H1 (cell line): ENCODE results near the gene DDX47. TPM values are rescaled to one million over a fixed set of nuclear protein-coding genes. Genes with fewer than 3 reads are reported as not detected.

Experiments used
- CTCF ChIA-PET: fragments of 300-600 bp; sonication (Branson Sonifier 250); formaldehyde crosslinking; loops from one replicate; lab custom pipeline; 2021; ENCODE audit not compliant: partially characterized antibody; lab: Charles Lee
- POLR2A ChIA-PET: fragments of 300-600 bp; sonication (Branson Sonifier 250); formaldehyde crosslinking; loops from one replicate; lab custom pipeline; 2021; ENCODE audit warnings: inconsistent platforms; ENCODE audit not compliant: partially characterized antibody; lab: Charles Lee
- DNase-seq, 2 experiments: peaks; one replicate each; pipeline versions ENCODE4 v3.0.0 to v3.0.0-alpha.2; 2010 to 2022; ENCODE audit warnings: low spot score in 2 of 2, low read depth in 1 of 2, mixed read lengths in 1 of 2
- FAIRE-seq: peaks from 2 replicates; lab custom pipeline; 2011; peaks lifted over from hg19 to GRCh38; lab: Jason Lieb, UNC
- H2AFZ ChIP-seq: 2 replicates; pipeline ENCODE4 v1.8.1; 2012; ENCODE audit warnings: low read length, inconsistent platforms
- H2AK5ac ChIP-seq: 2 replicates; pipeline ENCODE4 v1.6.1; 2013; ENCODE audit warnings: low read depth, low read length
- H2BK120ac ChIP-seq: replicated peaks from 2 replicates; pipeline ENCODE3; 2013; ENCODE audit warnings: low read depth, low read length, inconsistent platforms
- H2BK12ac ChIP-seq: 2 replicates; pipeline ENCODE4 v1.6.1; 2013; ENCODE audit warnings: low read depth, low read length
- H2BK15ac ChIP-seq: 2 replicates; pipeline ENCODE4 v1.6.1; 2013; ENCODE audit warnings: low read length
- H2BK20ac ChIP-seq: 2 replicates; pipeline ENCODE4 v1.6.1; 2013; ENCODE audit warnings: low read length
- H2BK5ac ChIP-seq: 2 replicates; pipeline ENCODE4 v1.6.1; 2013; ENCODE audit warnings: low read depth, low read length
- H3K14ac ChIP-seq: 2 replicates; pipeline ENCODE4 v1.6.1; 2013; ENCODE audit warnings: inconsistent platforms; ENCODE audit not compliant: insufficient read length
- H3K18ac ChIP-seq: 2 replicates; pipeline ENCODE4 v1.6.1; 2013; ENCODE audit warnings: low read length; ENCODE audit errors: extremely low read depth
- H3K23ac ChIP-seq: 2 replicates; pipeline ENCODE4 v1.6.1; 2013; ENCODE audit warnings: inconsistent platforms; ENCODE audit not compliant: insufficient read length
- H3K23me2 ChIP-seq: 2 replicates; pipeline ENCODE4 v1.6.1; 2013; ENCODE audit warnings: low read depth, low read length
- H3K27ac ChIP-seq: 2 replicates; pipeline ENCODE4 v1.6.1; 2011; ENCODE audit warnings: low read depth, low read length, inconsistent platforms
- H3K27me3 ChIP-seq, 4 experiments: replicated peaks in 1 of 4; 1 replicate in 1 of 4; 2 replicates in 3 of 4; pipeline versions ENCODE4 v1.6.1 to v1.8.1; 2011 to 2013; ENCODE audit warnings: low read length in 3 of 4, mild to moderate bottlenecking in 3 of 4, inconsistent platforms in 2 of 4, mixed read lengths in 2 of 4, moderate library complexity in 1 of 4; ENCODE audit not compliant: control insufficient read depth in 3 of 4, insufficient read depth in 3 of 4; ENCODE audit errors: extremely low read depth in 1 of 4
- H3K36me3 ChIP-seq, 4 experiments: 2 replicates each; pipeline versions ENCODE4 v1.6.1 to v1.8.1; 2011 to 2013; ENCODE audit warnings: mild to moderate bottlenecking in 4 of 4, low read length in 3 of 4, moderate library complexity in 2 of 4, control low read depth in 1 of 4, inconsistent platforms in 1 of 4; ENCODE audit not compliant: insufficient read depth in 4 of 4, control insufficient read depth in 2 of 4
- H3K4ac ChIP-seq: replicated peaks from 2 replicates; pipeline ENCODE3; 2013; ENCODE audit warnings: low read length, low read depth, mixed read lengths, inconsistent platforms; ENCODE audit not compliant: insufficient read length
- H3K4me1 ChIP-seq, 4 experiments: replicated peaks in 1 of 4; 1 replicate in 1 of 4; 2 replicates in 3 of 4; pipeline versions ENCODE4 v1.6.1 to v1.8.1; 2011 to 2013; ENCODE audit warnings: low read length in 3 of 4, inconsistent platforms in 2 of 4, mixed read lengths in 1 of 4; ENCODE audit not compliant: insufficient read depth in 4 of 4, control insufficient read depth in 3 of 4
- H3K4me2 ChIP-seq, 2 experiments: 2 replicates each; pipeline versions ENCODE4 v1.6.1 to v1.8.1; 2011 to 2013; ENCODE audit warnings: low read depth in 2 of 2, low read length in 2 of 2, control low read depth in 1 of 2, inconsistent platforms in 1 of 2, mild to moderate bottlenecking in 1 of 2; ENCODE audit not compliant: insufficient read depth in 1 of 2
- H3K4me3 ChIP-seq, 4 experiments: fragments of 200-600, 300-600 bp in 1 of 4; sonication (generic), shearing (Covaris generic), sonication (Bioruptor Twin) in 1 of 4; 2 replicates each; pipeline versions ENCODE4 v1.5.1 to v1.8.1; 2011 to 2016; ENCODE audit warnings: low read length in 4 of 4, low read depth in 3 of 4, control low read depth in 2 of 4, inconsistent platforms in 2 of 4, mild to moderate bottlenecking in 2 of 4, mixed read lengths in 1 of 4, moderate library complexity in 1 of 4; ENCODE audit not compliant: insufficient read depth in 2 of 4; ENCODE audit errors: extremely low read depth in 1 of 4
- H3K56ac ChIP-seq: replicated peaks from 2 replicates; pipeline ENCODE3; 2013; ENCODE audit warnings: low read depth, mild to moderate bottlenecking, mixed read lengths, low read length, inconsistent platforms; ENCODE audit not compliant: insufficient read length
- H3K79me1 ChIP-seq: 2 replicates; pipeline ENCODE4 v1.6.1; 2013; ENCODE audit warnings: low read depth, low read length, control low read depth
- H3K79me2 ChIP-seq, 2 experiments: 2 replicates each; pipeline versions ENCODE4 v1.6.1 to v1.8.1; 2012 to 2013; ENCODE audit warnings: low read length in 2 of 2, mild to moderate bottlenecking in 2 of 2, inconsistent platforms in 1 of 2; ENCODE audit not compliant: insufficient read depth in 2 of 2, control insufficient read depth in 1 of 2
- H3K9ac ChIP-seq, 4 experiments: replicated peaks in 1 of 4; 1 replicate in 1 of 4; 2 replicates in 3 of 4; pipeline versions ENCODE4 v1.6.1 to v1.8.1; 2011 to 2013; ENCODE audit warnings: low read depth in 3 of 4, low read length in 3 of 4, control low read depth in 2 of 4, mild to moderate bottlenecking in 2 of 4, moderate library complexity in 2 of 4, inconsistent platforms in 1 of 4; ENCODE audit errors: extremely low read depth in 1 of 4
- H3K9me3 ChIP-seq, 2 experiments: 2 replicates each; pipeline versions ENCODE4 v1.6.1 to v1.8.1; 2012 to 2013; ENCODE audit warnings: mild to moderate bottlenecking in 2 of 2, moderate library complexity in 2 of 2, control low read depth in 1 of 2, inconsistent platforms in 1 of 2, low read depth in 1 of 2, low read length in 1 of 2, mixed read lengths in 1 of 2; ENCODE audit not compliant: insufficient read depth in 2 of 2
- H4K20me1 ChIP-seq, 2 experiments: replicated peaks in 1 of 2; 2 replicates each; pipeline versions ENCODE3 to v1.8.1; 2011 to 2013; ENCODE audit warnings: inconsistent platforms in 2 of 2, low read length in 2 of 2, mild to moderate bottlenecking in 1 of 2; ENCODE audit not compliant: insufficient read depth in 2 of 2, control insufficient read depth in 1 of 2
- H4K5ac ChIP-seq: 2 replicates; pipeline ENCODE4 v1.6.1; 2013; ENCODE audit warnings: low read length, low read depth, mixed read lengths, inconsistent platforms; ENCODE audit not compliant: insufficient read length
- H4K8ac ChIP-seq: 2 replicates; pipeline ENCODE4 v1.8.0; 2013; ENCODE audit warnings: mild to moderate bottlenecking, moderate library complexity, low read length, inconsistent platforms; ENCODE audit not compliant: insufficient read depth; ENCODE audit errors: extremely low read depth
- H4K91ac ChIP-seq: replicated peaks from 2 replicates; pipeline ENCODE3; 2013; ENCODE audit warnings: low read length, mixed read lengths, inconsistent platforms; ENCODE audit not compliant: insufficient read length
- POLR2AphosphoS5 ChIP-seq: IDR thresholded peaks from 2 replicates; pipeline ENCODE4 v1.6.1; 2011; ENCODE audit warnings: low read depth, low read length
- POU5F1 ChIP-seq: IDR thresholded peaks from 2 replicates; pipeline ENCODE4 v1.6.1; 2011; ENCODE audit warnings: low read depth, mild to moderate bottlenecking, low read length, moderate library complexity
- RXRA ChIP-seq: IDR thresholded peaks from 2 replicates; pipeline ENCODE4 v1.6.1; 2011; ENCODE audit warnings: low read depth, mild to moderate bottlenecking, low read length, moderate library complexity; ENCODE audit not compliant: insufficient read depth
- WGBS, 2 experiments: shearing (Covaris generic) in 1 of 2; methylation state at CpG; one replicate each; pipeline versions ENCODE4 v1.1.6 to v1.1.7; 2013 to 2015; ENCODE audit warnings: low lambda C conversion rate in 2 of 2, mixed read lengths in 2 of 2, inconsistent platforms in 1 of 2, low coverage in 1 of 2, missing lambda C conversion rate in 1 of 2; ENCODE audit not compliant: insufficient replicate concordance in 2 of 2, insufficient coverage in 1 of 2, insufficient read length in 1 of 2; ENCODE audit errors: extremely low coverage in 1 of 2, missing lambda C conversion rate in 1 of 2; 5-methylcytosine and 5-hydroxymethylcytosine counted together
- polyA plus RNA-seq, 7 experiments: library from polyadenylated mRNA; depleted of rRNA in 3 of 7; stranded (reverse) in 5 of 7; unstranded in 2 of 7; fragments of >200 nt in 5 of 7; fragments of 200-250 nt in 2 of 7; gene quantifications; 1 replicate in 5 of 7; 2 replicates in 1 of 7; 4 replicates in 1 of 7; pipeline versions ENCODE4 v1.2.1 to v1.2.3, GENCODE V29; 2011 to 2013; ENCODE audit warnings: missing spikeins in 2 of 7, mixed read lengths in 2 of 7
- total RNA-seq: library from RNA; stranded (reverse); fragmentation: NEBNext Ultra II Directional; extraction: Animal tissue kit (Norgen Biotek cat#: 25700); gene quantifications from 2 replicates; pipeline ENCODE4 v1.2.1, GENCODE V29; 2021

Gene DDX47
- total and polyA plus RNA-seq, 2 of the 8 experiments (the other 6 are each of a cell fraction or from before 2014, with no cell fraction given) = 54.4 to 74.2 TPM

GRCh38 chr12:12812174-12812573, 972 bp upstream of the DDX47 start:
- Histone ChIP-seq H3K27me3 (no peaks in the 10 kb centered on the region), H2BK12ac (no peak overlapping the region), H2AK5ac (no peak overlapping the region), H3K9me3 (no peaks in the 10 kb centered on the region), H4K20me1 (peaks cover 0 to 3% of the 10 kb centered on the region in 2 experiments), H4K5ac (no peak overlapping the region), H2BK20ac (no peak overlapping the region), H3K27ac (no peak overlapping the region), H2AFZ (no peak overlapping the region), H4K8ac (no peak overlapping the region), H3K79me2 (peaks cover 6 to 39% of the 10 kb centered on the region in 2 experiments; a peak in 3 of 4 replicates), H3K23ac (no peak overlapping the region), H3K18ac (no peak overlapping the region), H3K79me1 (no peaks in the 10 kb centered on the region; the same call in 1 of the 2 replicates), H2BK5ac (no peak overlapping the region), H3K23me2 (no peaks in the 10 kb centered on the region; the same call in 1 of the 2 replicates), H3K56ac (no peak overlapping the region), H3K4ac (no peak overlapping the region), H3K9ac (no peak overlapping the region), H3K4me2 (no peak overlapping the region; a peak in 1 of 4 replicates), H3K4me1 (no peaks in the 10 kb centered on the region; a peak in 1 of 7 replicates), H3K36me3 (peaks cover 0 to 8% (median 0%) of the 10 kb centered on the region in 4 experiments; a peak in 2 of 8 replicates), H4K91ac (no peak overlapping the region), H2BK15ac (no peak overlapping the region), H2BK120ac (no peak overlapping the region), H3K14ac (no peak overlapping the region), H3K4me3 (no peak overlapping the region)
- FAIRE-seq (no peak), DNase-seq (no peak)
- ChIA-PET POLR2A (interaction anchor here (2.3 kb wide), 1 partner anchor 25 kb away, joined by 8 read pairs; no protein-coding TSS in a partner anchor), CTCF (interaction anchor here (0.6 to 9.8 kb wide), 14 partner anchors 8 to 400 kb away, joined by 3 to 55 read pairs (median 4); no protein-coding TSS in a partner anchor)
- WGBS, 2 experiments = 95% methylated on average over 5 of the region's 5 CpGs; no CpG with 5 or more reads in 1 of the 2 experiments
- TF ChIP-seq RXRA (no peak), POLR2AphosphoS5 (no peak), POU5F1 (no peak)
